NCI-H146 treated with DMSO at 0.1 percent for 48 hours (cell line): ENCODE measurements around the gene SUN2.

Source experiments
- DNase-seq: peaks from one replicate; lab custom pipeline; 2025; ENCODE audit not compliant: unreplicated experiment; lab: John Stamatoyannopoulos, UW

The SUN2 gene

GRCh38 chr22:38720350-38720749 is 35.4 kb downstream of the SUN2 start:
- DNase-seq, result no peak

GRCh38 chr22:38719196-38719595 is 36.6 kb downstream of the SUN2 start:
- no peak for DNase-seq

- DNase-seq, result no peak
Observed at GRCh38 chr22:38718414-38718813, 37.4 kb downstream of the SUN2 start.

- DNase-seq, result no peak
Observed at GRCh38 chr22:38717244-38717643, 38.6 kb downstream of the SUN2 start.

- no peak for DNase-seq
Observed at GRCh38 chr22:38716826-38717225, 39.0 kb downstream of the SUN2 start.

- DNase-seq, result no peak
Observed at GRCh38 chr22:38716271-38716670, 39.5 kb downstream of the SUN2 start.

- no peak for DNase-seq
Observed at GRCh38 chr22:38715852-38716251, 39.9 kb downstream of the SUN2 start.

GRCh38 chr22:38715176-38715764 is 40.5 kb downstream of the SUN2 start:
- DNase-seq, result no peak

- DNase-seq, result no peak
Observed at GRCh38 chr22:38713921-38714320, 41.9 kb downstream of the SUN2 start.

GRCh38 chr22:38712486-38713207 is 43.2 kb downstream of the SUN2 start:
- no peak for DNase-seq

GRCh38 chr22:38710866-38711265 is 44.9 kb downstream of the SUN2 start:
- no peak for DNase-seq

GRCh38 chr22:38710351-38710750 is 45.4 kb downstream of the SUN2 start:
- DNase-seq, result no peak

- DNase-seq, result no peak
Observed at GRCh38 chr22:38709306-38709705, 46.5 kb downstream of the SUN2 start.

- no peak for DNase-seq
Observed at GRCh38 chr22:38707984-38708383, 47.8 kb downstream of the SUN2 start.

GRCh38 chr22:38707346-38707745 is 48.5 kb downstream of the SUN2 start:
- DNase-seq, result no peak

- no peak for DNase-seq
Observed at GRCh38 chr22:38706901-38707195, 49.0 kb downstream of the SUN2 start.

- DNase-seq, result no peak
Observed at GRCh38 chr22:38706101-38706900, 49.5 kb downstream of the SUN2 start.

GRCh38 chr22:38705235-38706100 is 50.3 kb downstream of the SUN2 start, which contains the start of gene GTPBP1:
GTPBP1 (plus strand) TSS chr22:38705944; CDS start chr22:38705956, 12 bp downstream.
- DNase-seq, result peak; percentile 98

GRCh38 chr22:38704654-38705234 is 51.1 kb downstream of the SUN2 start:
- no peak for DNase-seq

- peak; percentile 60 for DNase-seq
Observed at GRCh38 chr22:38700789-38701628, 54.8 kb downstream of the SUN2 start, which contains the start of gene JOSD1. JOSD1 (minus strand) TSS chr22:38700943; CDS start chr22:38699987, 956 bp downstream.
